ENCODE results near the gene PCBP1. TPM values are rescaled to one million over a fixed set of nuclear protein-coding genes. Genes with fewer than 3 reads are reported as not detected.
A peak's percentile ranks its signal among the peaks of the same experiment; 100 is the strongest.
"Not testable (repeated sequence)": the region's sequence is repeated elsewhere in the genome, so short reads cannot be mapped to it uniquely, and the experiment has no call there.

Gene PCBP1
- total and polyA plus RNA-seq, 9 of the 15 experiments (the other 6 are each of a cell fraction or from before 2014, with no cell fraction given): 19.2 to 407 (median 78.1) TPM

- no peak for TF ChIP-seq NFIC (IDR thresholded peaks at IDR 0.05)
- TF ChIP-seq CTBP1 (IDR thresholded peaks at IDR 0.05; ENCODE audit: borderline replicate concordance): peak; percentile 53
- TF ChIP-seq ZNF445 (CRISPR knock-in tag; IDR thresholded peaks at IDR 0.05; ENCODE audit: low read depth): no peak
- TF ChIP-seq ZKSCAN8 (CRISPR knock-in tag; IDR thresholded peaks at IDR 0.05): no peak
- no peak for TF ChIP-seq TAL1 (IDR thresholded peaks at IDR 0.05)
- no peak for TF ChIP-seq ATF1 (CRISPR knock-in tag; IDR thresholded peaks at IDR 0.05)
- peak; percentile 53 for TF ChIP-seq ATF1 (tag; IDR thresholded peaks at IDR 0.05)
These were observed 17.2 kb downstream of the PCBP1 start (continued) for GRCh38 chr2:70104231-70105111.

- H3K4me1 ChIP-seq (replicated peaks in 1 of 2; ENCODE audit: control insufficient read depth in 2 of 2, insufficient read depth in 2 of 2, low read length in 2 of 2): peaks cover 43 to 55% of the 10 kb centered on the region in 2 experiments
- H2AFZ ChIP-seq (ENCODE audit: low read depth, low read length); FAIRE-seq; intact Hi-C loops (cut with micrococcal nuclease); H4K20me1 ChIP-seq (replicated peaks; ENCODE audit: control insufficient read depth, insufficient read depth, low read length); H3K9me1 ChIP-seq (ENCODE audit: control insufficient read depth, insufficient read depth, low read length); H3K4me2 ChIP-seq (ENCODE audit: insufficient read depth, low read length); ATAC-seq; H3K9me3 ChIP-seq (replicated peaks; ENCODE audit: control insufficient read depth, insufficient read depth, low read depth, low read length); H3K4me3 ChIP-seq; H3K27me3 ChIP-seq (ENCODE audit: control insufficient read depth in 2 of 2, insufficient read depth in 2 of 2, low read length in 2 of 2); H3K79me2 ChIP-seq (ENCODE audit: control insufficient read depth, insufficient read depth, low read length); H3K36me3 ChIP-seq (ENCODE audit: control insufficient read depth, insufficient read depth, low read length); BruUV-seq (replicated peaks); CTCF ChIA-PET (ENCODE audit: low intra/inter-chr PET ratio); in situ Hi-C loops (cut with MboI); H3K9ac ChIP-seq (ENCODE audit: insufficient read depth in 1 of 2, low read depth in 2 of 2, low read length in 2 of 2); DNase-seq (ENCODE audit: extremely low read depth in 1 of 4, low spot score in 3 of 4); H3K27ac ChIP-seq (ENCODE audit: extremely low read depth, low read depth, low read length): not testable (repeated sequence)
- POLR2A ChIA-PET: interaction anchor here (1.6 to 3.2 kb wide), 2 partner anchors 18 to 187 kb away, joined by 5 to 26 read pairs; partner anchors contain the start of gene SNRPG
- TF ChIP-seq EGR1 (conservative IDR thresholded peaks at IDR 0.05): 0 out of 2 replicates have a peak, but pooled peaks have one; percentile 15
- 87% methylated on average over 8 of the region's 8 CpGs for WGBS (ENCODE audit: insufficient coverage, low coverage, missing lambda C conversion rate)
These were observed 18.9 kb downstream of the PCBP1 start for GRCh38 chr2:70106138-70106537.

Data from K562 (cell line).